HL-60 (cell line): Measurements from ENCODE around the gene ERGIC1.

Experiments
- DNase-seq, 2 experiments: peaks; one replicate each; pipeline ENCODE4 v3.0.0-alpha.2; 2010 to 2020; ENCODE audit warnings: low read depth in 1 of 2, low spot score in 1 of 2
- H3K27ac ChIP-seq: fragments of 250-450 bp; sonication (Bioruptor Pico); replicated peaks from 2 replicates; pipeline ENCODE4 v1.5.1; 2020; ENCODE audit warnings: mild to moderate bottlenecking, moderate library complexity
- H3K27me3 ChIP-seq: fragments of 250-450 bp; sonication (Bioruptor Pico); 2 replicates; pipeline ENCODE4 v1.5.1; 2021; ENCODE audit warnings: mild to moderate bottlenecking, moderate library complexity; ENCODE audit not compliant: insufficient read depth, poor library complexity, severe bottlenecking
- H3K4me3 ChIP-seq: replicated peaks from 2 replicates; pipeline ENCODE4 v1.5.1; 2011; ENCODE audit warnings: mild to moderate bottlenecking, control low read depth, low read length; ENCODE audit not compliant: insufficient read depth
- GABPA ChIP-seq: IDR thresholded peaks from 2 replicates; pipeline ENCODE4 v1.6.1; 2012; ENCODE audit warnings: low read depth
- POLR2AphosphoS5 ChIP-seq: IDR thresholded peaks from 2 replicates; pipeline ENCODE4 v1.6.1; 2012; ENCODE audit warnings: low read depth
- SPI1 ChIP-seq: IDR thresholded peaks from 2 replicates; pipeline ENCODE4 v1.6.1; 2012; ENCODE audit warnings: low read depth, mild to moderate bottlenecking, borderline replicate concordance
- TF ChIP-seq, protein P1 (sequence below): IDR thresholded peaks from 2 replicates; pipeline ENCODE4 v1.6.1; 2012; ENCODE audit warnings: low read depth; ENCODE audit not compliant: insufficient replicate concordance
- TF ChIP-seq, protein P2 (sequence below): IDR thresholded peaks from one replicate; pipeline ENCODE4 v1.5.1; 2011; ENCODE audit warnings: low read length, control low read depth, inconsistent platforms; ENCODE audit not compliant: insufficient read depth

ERGIC1 gene

DNA sequence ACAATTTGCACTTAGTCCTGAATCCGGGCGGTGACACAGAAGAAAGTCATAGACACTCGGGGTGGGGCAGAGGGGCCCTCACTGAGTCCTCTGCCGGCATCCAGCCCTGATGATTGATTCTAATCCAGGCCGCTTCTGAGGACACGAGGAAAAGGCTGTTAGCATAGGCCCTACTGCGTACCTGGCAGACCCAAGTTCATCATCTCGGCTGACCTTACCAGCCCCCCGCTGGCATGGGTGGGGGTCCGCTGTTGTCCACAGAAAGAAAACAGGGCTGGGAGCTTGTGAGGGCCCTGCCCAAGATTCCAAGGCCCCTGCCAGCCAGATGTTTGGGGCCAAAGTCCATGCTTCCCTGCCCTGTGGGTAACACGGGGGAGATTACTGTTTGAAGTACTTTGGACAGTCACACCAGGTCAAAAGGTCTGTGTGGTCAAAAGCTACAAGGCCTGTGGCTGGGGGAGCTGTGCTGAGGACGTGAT, 24.5 kb downstream of the ERGIC1 start:
- Histone ChIP-seq H3K4me3 (no peak overlapping the region), H3K27me3 (no peaks in the 10 kb centered on the region), H3K27ac (no peak overlapping the region)
- no peak for DNase-seq
- TF ChIP-seq SPI1 (no peak), POLR2AphosphoS5 (no peak), GABPA (no peak)
- TF ChIP-seq, protein P1, sequence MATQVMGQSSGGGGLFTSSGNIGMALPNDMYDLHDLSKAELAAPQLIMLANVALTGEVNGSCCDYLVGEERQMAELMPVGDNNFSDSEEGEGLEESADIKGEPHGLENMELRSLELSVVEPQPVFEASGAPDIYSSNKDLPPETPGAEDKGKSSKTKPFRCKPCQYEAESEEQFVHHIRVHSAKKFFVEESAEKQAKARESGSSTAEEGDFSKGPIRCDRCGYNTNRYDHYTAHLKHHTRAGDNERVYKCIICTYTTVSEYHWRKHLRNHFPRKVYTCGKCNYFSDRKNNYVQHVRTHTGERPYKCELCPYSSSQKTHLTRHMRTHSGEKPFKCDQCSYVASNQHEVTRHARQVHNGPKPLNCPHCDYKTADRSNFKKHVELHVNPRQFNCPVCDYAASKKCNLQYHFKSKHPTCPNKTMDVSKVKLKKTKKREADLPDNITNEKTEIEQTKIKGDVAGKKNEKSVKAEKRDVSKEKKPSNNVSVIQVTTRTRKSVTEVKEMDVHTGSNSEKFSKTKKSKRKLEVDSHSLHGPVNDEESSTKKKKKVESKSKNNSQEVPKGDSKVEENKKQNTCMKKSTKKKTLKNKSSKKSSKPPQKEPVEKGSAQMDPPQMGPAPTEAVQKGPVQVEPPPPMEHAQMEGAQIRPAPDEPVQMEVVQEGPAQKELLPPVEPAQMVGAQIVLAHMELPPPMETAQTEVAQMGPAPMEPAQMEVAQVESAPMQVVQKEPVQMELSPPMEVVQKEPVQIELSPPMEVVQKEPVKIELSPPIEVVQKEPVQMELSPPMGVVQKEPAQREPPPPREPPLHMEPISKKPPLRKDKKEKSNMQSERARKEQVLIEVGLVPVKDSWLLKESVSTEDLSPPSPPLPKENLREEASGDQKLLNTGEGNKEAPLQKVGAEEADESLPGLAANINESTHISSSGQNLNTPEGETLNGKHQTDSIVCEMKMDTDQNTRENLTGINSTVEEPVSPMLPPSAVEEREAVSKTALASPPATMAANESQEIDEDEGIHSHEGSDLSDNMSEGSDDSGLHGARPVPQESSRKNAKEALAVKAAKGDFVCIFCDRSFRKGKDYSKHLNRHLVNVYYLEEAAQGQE: no peak
- TF ChIP-seq, protein P2, sequence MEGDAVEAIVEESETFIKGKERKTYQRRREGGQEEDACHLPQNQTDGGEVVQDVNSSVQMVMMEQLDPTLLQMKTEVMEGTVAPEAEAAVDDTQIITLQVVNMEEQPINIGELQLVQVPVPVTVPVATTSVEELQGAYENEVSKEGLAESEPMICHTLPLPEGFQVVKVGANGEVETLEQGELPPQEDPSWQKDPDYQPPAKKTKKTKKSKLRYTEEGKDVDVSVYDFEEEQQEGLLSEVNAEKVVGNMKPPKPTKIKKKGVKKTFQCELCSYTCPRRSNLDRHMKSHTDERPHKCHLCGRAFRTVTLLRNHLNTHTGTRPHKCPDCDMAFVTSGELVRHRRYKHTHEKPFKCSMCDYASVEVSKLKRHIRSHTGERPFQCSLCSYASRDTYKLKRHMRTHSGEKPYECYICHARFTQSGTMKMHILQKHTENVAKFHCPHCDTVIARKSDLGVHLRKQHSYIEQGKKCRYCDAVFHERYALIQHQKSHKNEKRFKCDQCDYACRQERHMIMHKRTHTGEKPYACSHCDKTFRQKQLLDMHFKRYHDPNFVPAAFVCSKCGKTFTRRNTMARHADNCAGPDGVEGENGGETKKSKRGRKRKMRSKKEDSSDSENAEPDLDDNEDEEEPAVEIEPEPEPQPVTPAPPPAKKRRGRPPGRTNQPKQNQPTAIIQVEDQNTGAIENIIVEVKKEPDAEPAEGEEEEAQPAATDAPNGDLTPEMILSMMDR: no peak

DNA sequence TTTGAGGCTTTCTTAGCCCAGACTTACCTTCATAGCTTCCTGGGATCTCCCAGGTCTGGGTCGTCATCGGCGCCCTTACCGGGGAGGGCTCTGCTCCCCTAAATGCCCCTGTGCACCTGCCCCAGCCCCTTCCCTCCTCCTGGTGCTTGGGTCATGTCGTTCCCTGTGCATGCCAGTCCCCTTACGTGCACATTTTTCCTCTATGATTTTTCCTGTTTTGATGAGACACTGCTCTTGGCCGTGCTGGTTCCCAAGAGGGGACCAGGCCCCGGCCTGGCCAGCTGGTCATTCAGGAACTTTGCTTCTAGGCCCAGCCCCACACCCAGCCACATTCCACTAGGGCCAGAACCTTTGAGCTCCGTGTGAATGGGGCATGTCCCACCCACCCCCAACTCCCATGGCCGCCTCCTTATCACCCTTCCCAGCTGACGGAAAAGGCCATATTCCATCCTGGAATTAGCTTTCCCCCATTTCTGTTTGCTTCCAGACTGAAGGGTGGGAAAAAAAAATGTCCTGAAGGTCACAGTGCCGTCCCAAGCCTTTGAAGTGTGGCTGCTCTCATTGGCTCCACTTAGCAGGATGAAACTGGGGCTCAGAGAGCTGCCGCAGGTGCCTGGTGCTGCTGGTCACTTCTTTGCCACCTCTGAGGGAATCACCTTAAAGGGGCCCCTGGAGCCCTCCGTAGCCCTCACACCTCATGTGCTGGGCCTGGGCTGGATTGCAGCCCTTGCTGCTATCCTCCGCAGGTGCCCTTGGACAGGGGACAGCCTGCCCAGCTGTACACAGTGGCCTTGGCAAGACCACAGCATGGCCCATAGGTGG, 25.1 kb downstream of the ERGIC1 start:
- DNase-seq: no peak
- TF ChIP-seq GABPA: no peak
- no peak for TF ChIP-seq SPI1
- TF ChIP-seq, protein P2: no peak
- no peak for TF ChIP-seq POLR2AphosphoS5
- TF ChIP-seq, protein P1: no peak

GRCh38 chr5:172859966-172860365, 25.9 kb downstream of the ERGIC1 start:
- TF ChIP-seq POLR2AphosphoS5: no peak
- TF ChIP-seq, protein P1: no peak
- no peak for DNase-seq
- Histone ChIP-seq H3K4me3 (no peak overlapping the region), H3K27ac (no peak overlapping the region), H3K27me3 (no peaks in the 10 kb centered on the region)

More for the DNA sequence above, 25.1 kb downstream of the ERGIC1 start:
- Histone ChIP-seq H3K4me3 (no peak overlapping the region), H3K27me3 (no peaks in the 10 kb centered on the region), H3K27ac (no peak overlapping the region)
